GM19397 (cell line): ENCODE results near the gene NDUFA13.

Experiments
- ATAC-seq: cut with Tn5 transposase; IDR thresholded peaks from one replicate; pipeline ENCODE4 v1.9.1; 2021; ENCODE audit warnings: mild to moderate bottlenecking, moderate library complexity; ENCODE audit not compliant: unreplicated experiment

The NDUFA13 gene

GRCh38 chr19:19566306-19566705 is 50.3 kb downstream of the NDUFA13 start:
- no peak for ATAC-seq

DNA sequence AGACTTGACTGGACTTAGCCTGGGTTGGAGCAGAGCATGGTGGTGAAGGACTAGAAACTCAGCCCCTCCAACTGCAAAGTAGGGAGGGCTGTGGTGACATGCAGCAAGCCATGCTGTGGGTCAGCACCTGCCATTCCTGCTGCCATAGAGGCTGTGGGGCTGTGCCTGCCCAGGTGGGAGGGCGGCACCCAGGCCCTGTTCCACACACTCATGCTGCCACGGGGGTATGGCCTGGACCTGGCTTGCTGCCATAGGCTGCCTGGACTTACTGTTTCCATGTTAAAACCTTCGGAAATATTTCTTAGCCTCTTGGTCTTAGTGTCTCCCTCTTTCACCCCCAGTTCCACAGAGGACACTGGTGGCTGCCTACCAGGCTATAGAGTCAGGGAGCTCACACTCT is 51.4 kb downstream of the NDUFA13 start:
- ATAC-seq = no peak

DNA sequence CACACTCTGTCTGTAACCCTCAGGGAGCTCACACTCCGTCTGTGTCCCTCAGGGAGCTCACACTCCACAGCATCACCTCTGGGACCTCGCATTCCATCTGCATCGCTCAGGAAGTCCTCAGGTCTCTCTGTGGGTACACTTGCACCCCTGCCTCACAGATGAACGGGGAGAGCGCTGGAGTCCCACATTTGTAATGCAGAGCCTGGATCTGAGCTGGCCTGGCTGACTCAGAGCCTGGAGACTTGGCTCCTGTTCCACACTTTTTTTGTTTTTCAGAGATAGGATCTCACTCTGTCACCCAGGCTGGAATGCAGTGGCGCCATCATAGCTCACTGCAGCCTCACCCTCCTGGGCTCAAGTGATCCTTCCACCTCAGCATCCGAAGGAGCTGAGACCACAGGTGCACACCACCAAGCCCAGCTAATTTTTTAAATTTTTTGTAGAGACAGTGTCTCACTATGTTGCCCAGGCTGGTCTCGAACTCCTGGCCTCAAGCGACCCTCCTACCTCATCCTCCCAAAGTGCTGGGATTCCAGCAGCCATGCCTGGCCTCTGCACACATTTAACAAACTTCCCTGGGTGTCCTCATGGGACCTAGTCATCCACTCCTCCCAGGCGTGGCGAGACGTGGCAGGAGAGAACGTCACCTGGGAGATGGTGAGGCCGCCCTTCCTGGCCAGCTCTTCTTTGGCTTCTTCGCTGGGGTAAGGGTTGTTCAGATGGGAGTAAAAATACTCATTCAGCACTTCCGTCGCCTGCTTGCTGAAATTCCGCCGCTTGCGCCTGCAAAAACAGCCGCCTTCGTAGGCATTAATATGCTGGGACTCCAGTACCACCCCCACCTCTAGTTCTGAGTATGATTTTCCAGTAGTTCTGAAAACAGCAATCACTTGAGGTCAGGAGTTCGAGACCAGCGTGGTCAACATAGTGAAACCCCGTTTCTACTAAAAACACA is 53.1 kb downstream of the NDUFA13 start:
- ATAC-seq = no peak

DNA sequence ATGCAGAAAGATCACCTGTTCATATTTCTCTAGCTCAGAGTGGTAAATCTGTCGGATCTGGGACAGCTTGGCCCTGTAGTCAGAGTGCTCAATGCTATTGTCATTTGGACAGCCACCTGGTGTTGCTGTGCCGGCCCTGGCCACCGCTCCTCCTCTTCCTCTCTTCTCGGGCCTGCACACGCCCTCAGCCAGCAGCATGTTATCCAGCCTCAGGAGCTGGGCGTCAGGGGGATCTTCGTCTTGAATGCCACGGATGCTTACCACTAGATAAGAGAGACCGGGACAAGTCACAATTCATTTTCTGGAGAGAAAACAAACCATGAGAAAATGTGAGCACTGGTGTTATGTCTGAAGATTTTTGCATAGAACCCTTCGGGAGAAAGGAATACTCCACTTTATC is 54.5 kb downstream of the NDUFA13 start:
- ATAC-seq = no peak

DNA sequence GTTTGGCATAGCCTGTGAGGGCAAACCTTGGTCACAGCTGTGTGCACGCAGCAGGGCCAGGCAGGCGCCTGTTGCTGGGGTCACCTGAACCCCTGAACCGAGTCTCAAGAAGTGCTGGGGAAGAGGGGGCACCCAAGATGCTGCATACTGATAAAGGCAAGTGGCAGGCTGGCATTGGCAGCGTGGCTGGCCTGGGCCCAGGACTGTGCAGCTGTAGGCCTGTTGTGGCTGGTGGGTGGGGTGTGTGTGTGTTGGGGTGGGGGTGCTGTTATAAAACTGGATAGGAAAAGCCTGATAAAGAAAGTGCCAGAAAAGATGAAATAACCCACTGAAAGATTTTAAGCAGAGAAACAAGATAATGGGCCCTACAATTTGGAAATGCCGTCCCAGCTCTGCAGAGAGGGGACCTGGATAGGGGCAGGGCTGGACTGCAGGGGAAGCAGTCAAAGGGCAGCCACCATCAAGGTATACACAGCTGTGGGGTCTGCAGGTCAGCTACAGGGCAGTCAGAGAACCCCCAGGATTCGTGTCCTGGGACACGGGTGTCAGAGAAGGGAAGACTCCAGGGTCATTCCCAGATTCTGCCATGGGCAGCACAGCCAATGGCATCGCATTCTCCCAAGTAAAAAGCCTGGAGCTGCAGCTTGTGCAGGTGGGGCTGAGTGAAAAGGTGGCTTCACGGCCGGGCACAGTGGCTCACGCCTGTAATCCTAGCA is 55.2 kb downstream of the NDUFA13 start:
- ATAC-seq = no peak

GRCh38 chr19:19575411-19575810 is 59.4 kb downstream of the NDUFA13 start:
- ATAC-seq = no peak
